ENCODE data around the gene EVI2A.

EVI2A gene

DNA sequence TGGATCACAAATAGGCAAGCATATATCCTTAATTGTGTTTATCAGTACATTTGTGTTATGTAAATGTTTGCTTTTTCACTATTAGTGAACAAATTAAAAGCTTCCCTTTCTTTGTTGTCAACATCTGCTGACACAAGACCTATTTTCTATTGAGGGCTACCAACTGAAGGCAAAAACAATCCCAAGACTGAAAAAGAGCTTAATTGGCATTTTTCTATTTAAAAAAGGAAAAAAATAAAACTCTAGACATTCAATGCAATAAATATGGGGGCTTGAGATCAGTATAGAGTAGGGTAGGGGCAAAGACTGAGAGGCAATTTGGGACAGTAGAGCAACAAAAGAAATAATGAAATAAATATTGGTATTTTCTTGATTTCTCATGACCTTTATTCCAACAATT, 48.6 kb downstream of the EVI2A start:
- Histone ChIP-seq H3K4me3 (ENCODE audit: low read depth in 1 of 2, low read length in 2 of 2) (no peak overlapping the region), H3K9me3 (ENCODE audit: low read length) (no peaks in the 10 kb centered on the region), H3K36me3 (ENCODE audit: insufficient read depth, low read length) (peaks cover 8% of the 10 kb centered on the region), H3K27ac (ENCODE audit: low read depth, low read length) (no peak overlapping the region), H3K4me1 (ENCODE audit: insufficient read depth, low read length) (peaks cover 25% of the 10 kb centered on the region), H3K27me3 (ENCODE audit: control insufficient read depth in 1 of 2, insufficient read depth in 2 of 2, low read length in 2 of 2) (no peaks in the 10 kb centered on the region), H3K9ac (ENCODE audit: low read length) (no peak overlapping the region)

DNA sequence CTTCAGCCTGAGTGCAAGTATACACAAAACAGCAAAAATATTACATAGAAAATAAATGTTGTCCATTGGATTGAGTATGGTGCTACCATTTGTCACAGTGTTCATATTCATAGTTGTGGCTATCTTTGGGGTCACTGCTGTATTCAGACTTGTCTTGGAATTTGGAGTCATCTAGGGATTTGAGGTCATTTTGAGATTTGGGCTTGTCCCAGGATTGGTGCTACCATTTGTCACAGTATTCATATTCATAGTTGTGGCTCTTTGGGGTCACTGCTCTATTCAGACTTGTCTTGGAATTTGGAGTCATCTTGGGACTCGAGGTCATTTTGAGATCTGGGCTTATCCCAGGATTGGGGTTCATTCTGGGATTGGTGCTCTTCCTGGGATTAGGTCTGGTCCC, 49.2 kb downstream of the EVI2A start:
- Histone ChIP-seq H3K4me1 (ENCODE audit: insufficient read depth, low read length) (peaks cover 25% of the 10 kb centered on the region), H3K4me3 (ENCODE audit: low read depth in 1 of 2, low read length in 2 of 2) (no peak overlapping the region)

DNA sequence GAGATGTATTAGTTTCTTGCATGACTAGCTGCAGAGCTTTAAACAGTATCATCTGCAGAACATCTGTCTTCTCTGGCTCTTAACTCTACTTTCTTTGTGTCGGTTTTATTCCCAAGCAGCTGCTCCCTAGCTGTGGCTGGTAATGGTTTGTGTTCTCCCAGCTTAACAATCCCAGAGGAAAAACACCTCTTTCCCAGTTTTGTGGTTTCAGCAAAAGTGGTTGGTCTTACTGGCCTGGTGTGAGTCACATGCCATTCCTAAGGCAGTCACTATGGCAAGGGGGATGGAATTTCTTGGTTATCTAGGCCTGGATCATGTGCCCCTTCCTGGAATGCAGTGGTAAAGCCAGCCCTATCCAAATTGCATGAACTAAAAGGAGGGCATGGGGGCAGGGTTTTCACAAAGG, 51.8 kb downstream of the EVI2A start:
- Histone ChIP-seq H3K27ac (ENCODE audit: low read depth, low read length) (no peak overlapping the region), H3K4me3 (ENCODE audit: low read depth in 1 of 2, low read length in 2 of 2) (no peak overlapping the region), H3K9ac (ENCODE audit: low read length) (no peak overlapping the region), H3K9me3 (ENCODE audit: low read length) (no peaks in the 10 kb centered on the region), H3K4me1 (ENCODE audit: insufficient read depth, low read length) (peaks cover 25% of the 10 kb centered on the region), H3K27me3 (ENCODE audit: control insufficient read depth in 1 of 2, insufficient read depth in 2 of 2, low read length in 2 of 2) (no peaks in the 10 kb centered on the region), H3K36me3 (ENCODE audit: insufficient read depth, low read length) (peaks cover 4% of the 10 kb centered on the region)

More for the DNA sequence above, 49.2 kb downstream of the EVI2A start:
- Histone ChIP-seq H3K9me3 (ENCODE audit: low read length) (no peaks in the 10 kb centered on the region), H3K27ac (ENCODE audit: low read depth, low read length) (no peak overlapping the region), H3K36me3 (ENCODE audit: insufficient read depth, low read length) (peaks cover 2% of the 10 kb centered on the region), H3K27me3 (ENCODE audit: control insufficient read depth in 1 of 2, insufficient read depth in 2 of 2, low read length in 2 of 2) (no peaks in the 10 kb centered on the region), H3K9ac (ENCODE audit: low read length) (no peak overlapping the region)

DNA sequence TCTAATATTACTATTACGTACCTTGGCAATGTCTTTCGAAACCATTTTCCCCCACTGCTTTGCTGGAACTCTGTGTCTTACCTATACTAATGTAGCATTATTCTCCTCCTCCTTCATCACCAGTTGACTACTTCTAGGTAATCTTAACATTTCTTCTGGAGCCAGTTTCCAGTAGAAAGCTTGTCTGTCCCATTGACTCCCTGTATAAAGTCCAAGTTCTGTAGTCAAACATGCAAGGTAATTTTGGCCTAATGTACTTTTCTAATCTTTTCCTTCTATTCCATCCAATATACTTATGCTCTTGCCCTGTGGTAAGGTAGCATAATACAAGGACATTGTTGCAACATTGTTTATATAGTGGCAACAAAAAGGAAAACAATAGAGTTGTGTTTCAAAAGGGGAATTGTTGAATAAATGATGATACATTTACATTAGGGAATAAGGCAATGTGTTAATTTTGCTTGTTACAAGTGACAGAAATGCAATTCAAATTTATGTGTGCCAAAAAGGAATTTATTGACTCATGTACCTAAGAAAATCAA, 52.3 kb downstream of the EVI2A start:
- H3K27ac ChIP-seq (ENCODE audit: low read depth, low read length), result no peak overlapping the region
- peaks cover 4% of the 10 kb centered on the region for H3K36me3 ChIP-seq (ENCODE audit: insufficient read depth, low read length)
- H3K9me3 ChIP-seq (ENCODE audit: low read length), result no peaks in the 10 kb centered on the region
- H3K27me3 ChIP-seq (ENCODE audit: control insufficient read depth in 1 of 2, insufficient read depth in 2 of 2, low read length in 2 of 2), result no peaks in the 10 kb centered on the region
- peaks cover 21% of the 10 kb centered on the region for H3K4me1 ChIP-seq (ENCODE audit: insufficient read depth, low read length)
- no peak overlapping the region for H3K9ac ChIP-seq (ENCODE audit: low read length)
- no peak overlapping the region for H3K4me3 ChIP-seq (ENCODE audit: low read depth in 1 of 2, low read length in 2 of 2)
